Aorta (tissue), 5 donors: ENCODE measurements around the gene CNKSR3. TPM values are rescaled to one million over a fixed set of nuclear protein-coding genes. Genes with fewer than 3 reads are reported as not detected.
A peak's percentile ranks its signal among the peaks of the same experiment; 100 is the strongest.

Experiments used
- ATAC-seq: fragments of 200-7000 bp; cut with Tn5 transposase; one replicate; pipeline ENCODE4 v1.9.1; 2022; ENCODE audit warnings: moderate library complexity; ENCODE audit not compliant: low FRiP score
- DNase-seq, 2 donors: peaks; one replicate each; pipeline ENCODE4 v3.0.0-alpha.2; 2020
- H3K27ac ChIP-seq, 2 donors: one replicate each; pipeline ENCODE4 v1.5.1; 2013; ENCODE audit warnings: low read length in 2 of 2, mild to moderate bottlenecking in 2 of 2, moderate library complexity in 2 of 2, control low read depth in 1 of 2, inconsistent platforms in 1 of 2, low read depth in 1 of 2
- H3K27me3 ChIP-seq, 2 donors: one replicate each; pipeline ENCODE4 v1.6.1; 2013; ENCODE audit warnings: control low read depth in 1 of 2, low read length in 1 of 2, mild to moderate bottlenecking in 1 of 2, moderate library complexity in 1 of 2; ENCODE audit not compliant: insufficient read depth in 2 of 2, control insufficient read depth in 1 of 2
- H3K36me3 ChIP-seq, 2 donors: one replicate each; pipeline ENCODE4 v1.6.1; 2013; ENCODE audit warnings: control low read depth in 1 of 2, low read length in 1 of 2, mild to moderate bottlenecking in 1 of 2; ENCODE audit not compliant: insufficient read depth in 2 of 2, control insufficient read depth in 1 of 2
- H3K4me1 ChIP-seq, 2 donors: one replicate each; pipeline ENCODE4 v1.6.1; 2013; ENCODE audit warnings: low read length in 2 of 2, control low read depth in 1 of 2, mild to moderate bottlenecking in 1 of 2, moderate library complexity in 1 of 2; ENCODE audit not compliant: insufficient read depth in 2 of 2, control insufficient read depth in 1 of 2
- H3K4me3 ChIP-seq, 2 donors: one replicate each; pipeline ENCODE4 v1.5.1; 2013; ENCODE audit warnings: low read length in 2 of 2, control low read depth in 1 of 2, mild to moderate bottlenecking in 1 of 2
- H3K9me3 ChIP-seq: one replicate; pipeline ENCODE4 v1.6.1; 2013; ENCODE audit warnings: mild to moderate bottlenecking, low read length; ENCODE audit not compliant: control insufficient read depth
- WGBS, 2 donors: extraction: QIAGEN DNeasy Blood & Tissue Kit; methylation state at CpG; one replicate each; pipeline ENCODE4 v1.1.7; 2013; 5-methylcytosine and 5-hydroxymethylcytosine counted together
- intact Hi-C, 2 donors: fragments of 100-400 bp; cut with DNase I; formaldehyde crosslinking; loops; one replicate each; pipeline versions ENCODE4 v1.14.2 to v1.15.0; 2022
- polyA plus RNA-seq, 2 donors: library from polyadenylated mRNA; stranded (reverse); fragments of 200-250 nt; gene quantifications; one replicate each; pipeline ENCODE4 v1.2.3, GENCODE V29; 2013
- total RNA-seq, 2 donors: library from RNA; stranded (reverse); fragmentation: NEBNext Ultra II Directional; extraction: Animal tissue kit (Norgen Biotek cat#: 25700); gene quantifications; one replicate each; pipeline ENCODE4 v1.2.1, GENCODE V29; 2021
- donor health status: healthy with polysubstance abuse.
- donor health status: Bipolar disorder and iron deficiency.
- donor health status: DM: no; HTN: no; CAD: no.
- donor health status: DM: no; HTN: no; CAD: no.
- donor health status: DM: yes; HTN: yes; CAD: no.

CNKSR3 gene
- total and polyA plus RNA-seq, 4 donors: 9.3 to 41.2 (median 15.6) TPM

GRCh38 chr6:154433477-154434241 is 76.8 kb downstream of the CNKSR3 start:
- Histone ChIP-seq H3K4me1 (peaks cover 2 to 7% of the 10 kb centered on the region in 2 donors), H3K36me3 (no peaks in the 10 kb centered on the region), H3K27ac (peak overlapping the region; percentile 78 to 94), H3K4me3 (no peak overlapping the region), H3K9me3 (no peaks in the 10 kb centered on the region), H3K27me3 (no peaks in the 10 kb centered on the region)
- no peak for DNase-seq
- intact Hi-C loops: loop anchor here in 1 of 2 donors (1.0 kb wide), 1 partner anchor 55 kb away; no protein-coding TSS in a partner anchor
- no peak for ATAC-seq
- 14 to 16% methylated on average over 8 of the region's 8 CpGs for WGBS, 2 donors

- Histone ChIP-seq H3K27ac (peak overlapping the region in 1 of 2 donors; percentile 78), H3K9me3 (no peaks in the 10 kb centered on the region), H3K4me3 (no peak overlapping the region), H3K36me3 (no peaks in the 10 kb centered on the region), H3K27me3 (no peaks in the 10 kb centered on the region), H3K4me1 (peaks cover 2 to 11% of the 10 kb centered on the region in 2 donors)
- DNase-seq (no peak), ATAC-seq (no peak)
- intact Hi-C loops: loop anchor here in 1 of 2 donors (1.0 kb wide), 1 partner anchor 55 kb away; no protein-coding TSS in a partner anchor
- WGBS, 2 donors: 1 to 4% methylated on average over 3 of the region's 3 CpGs
Measured at GRCh38 chr6:154432533-154433476, 77.7 kb downstream of the CNKSR3 start.

- H3K4me1 ChIP-seq: peaks cover 6 to 11% of the 10 kb centered on the region in 2 donors
- no peaks in the 10 kb centered on the region for H3K9me3 ChIP-seq
- intact Hi-C loops: no loop called here
- peak overlapping the region in 1 of 2 donors; percentile 36 for H3K27ac ChIP-seq
- ATAC-seq (no peak), DNase-seq (no peak)
- H3K27me3 ChIP-seq: no peaks in the 10 kb centered on the region
- no peak overlapping the region for H3K4me3 ChIP-seq
- H3K36me3 ChIP-seq: no peaks in the 10 kb centered on the region
- 62 to 73% methylated on average over 1 of the region's 1 CpG for WGBS, 2 donors
Measured at GRCh38 chr6:154430481-154430919, 80.0 kb downstream of the CNKSR3 start.

GRCh38 chr6:154429711-154430110 is 80.8 kb downstream of the CNKSR3 start:
- no peaks in the 10 kb centered on the region for H3K27me3 ChIP-seq
- WGBS, 2 donors: 88 to 89% methylated on average over 5 of the region's 5 CpGs
- H3K27ac ChIP-seq: no peak overlapping the region
- H3K9me3 ChIP-seq: no peaks in the 10 kb centered on the region
- H3K4me3 ChIP-seq: no peak overlapping the region
- no peaks in the 10 kb centered on the region for H3K36me3 ChIP-seq
- intact Hi-C loops: no loop called here
- DNase-seq (no peak), ATAC-seq (no peak)
- H3K4me1 ChIP-seq: peaks cover 9 to 11% of the 10 kb centered on the region in 2 donors

GRCh38 chr6:154428897-154429296 is 81.6 kb downstream of the CNKSR3 start:
- no peaks in the 10 kb centered on the region for H3K9me3 ChIP-seq
- no peaks in the 10 kb centered on the region for H3K36me3 ChIP-seq
- no peak overlapping the region for H3K4me3 ChIP-seq
- H3K4me1 ChIP-seq: peaks cover 9% of the 10 kb centered on the region in 2 donors
- no peaks in the 10 kb centered on the region for H3K27me3 ChIP-seq
- 66 to 73% methylated on average over 3 of the region's 3 CpGs for WGBS, 2 donors
- ATAC-seq (no peak), DNase-seq (no peak)
- peak overlapping the region in 1 of 2 donors; percentile 36 for H3K27ac ChIP-seq
- intact Hi-C loops: no loop called here

- intact Hi-C loops: no loop called here
- Histone ChIP-seq H3K27me3 (no peaks in the 10 kb centered on the region), H3K4me3 (no peak overlapping the region), H3K36me3 (no peaks in the 10 kb centered on the region), H3K4me1 (peaks cover 4 to 9% of the 10 kb centered on the region in 2 donors), H3K9me3 (no peaks in the 10 kb centered on the region), H3K27ac (no peak overlapping the region)
- ATAC-seq (no peak), DNase-seq (no peak)
Measured at GRCh38 chr6:154427446-154427845, 83.0 kb downstream of the CNKSR3 start.

GRCh38 chr6:154426997-154427396 is 83.5 kb downstream of the CNKSR3 start:
- peaks cover 4 to 9% of the 10 kb centered on the region in 2 donors for H3K4me1 ChIP-seq
- no peak overlapping the region for H3K4me3 ChIP-seq
- peak overlapping the region in 1 of 2 donors; percentile 36 for H3K27ac ChIP-seq
- DNase-seq (no peak), ATAC-seq (no peak)
- WGBS, 2 donors: 97% methylated on average over 1 of the region's 1 CpG
- no peaks in the 10 kb centered on the region for H3K27me3 ChIP-seq
- no peaks in the 10 kb centered on the region for H3K36me3 ChIP-seq
- intact Hi-C loops: no loop called here
- no peaks in the 10 kb centered on the region for H3K9me3 ChIP-seq

GRCh38 chr6:154425034-154425433 is 85.5 kb downstream of the CNKSR3 start:
- intact Hi-C loops: no loop called here
- no peaks in the 10 kb centered on the region for H3K9me3 ChIP-seq
- peaks cover 2 to 4% of the 10 kb centered on the region in 2 donors for H3K36me3 ChIP-seq
- WGBS, 2 donors: 94 to 95% methylated on average over 4 of the region's 4 CpGs
- ATAC-seq (no peak), DNase-seq (no peak)
- H3K4me3 ChIP-seq: no peak overlapping the region
- peaks cover 4 to 9% of the 10 kb centered on the region in 2 donors for H3K4me1 ChIP-seq
- H3K27ac ChIP-seq: peak overlapping the region in 1 of 2 donors; percentile 38
- no peaks in the 10 kb centered on the region for H3K27me3 ChIP-seq
